Neural cell (in vitro differentiated cells): Measurements from ENCODE around the gene ZNF628. TPM values are rescaled to one million over a fixed set of nuclear protein-coding genes. Genes with fewer than 3 reads are reported as not detected.

ENCODE experiments used
- H2AFZ ChIP-seq: fragments of 200-600, 300-800 bp; sonication (generic), shearing (Covaris generic); 2 replicates; pipeline ENCODE4 v1.6.0; 2014; ENCODE audit warnings: low read depth, mild to moderate bottlenecking, antibody characterized with exemption, low read length, moderate library complexity
- H3F3A ChIP-seq: fragments of 200-600 bp; shearing (Covaris generic); 2 replicates; pipeline ENCODE4 v1.6.1; 2016; ENCODE audit warnings: mild to moderate bottlenecking, moderate library complexity, mixed read lengths, antibody characterized with exemption, low read length; ENCODE audit not compliant: insufficient read depth, poor library complexity, severe bottlenecking
- H3K27ac ChIP-seq: fragments of 200-600, 300-800 bp; sonication (generic), shearing (Covaris generic); 2 replicates; pipeline ENCODE4 v1.5.1; 2014; ENCODE audit warnings: mild to moderate bottlenecking, low read length, moderate library complexity
- H3K27me3 ChIP-seq: fragments of 300-800, 200-600 bp; sonication (generic), shearing (Covaris generic); 2 replicates; pipeline ENCODE4 v1.6.0; 2014; ENCODE audit warnings: mild to moderate bottlenecking, low read depth, low read length, moderate library complexity; ENCODE audit not compliant: insufficient read depth
- H3K36me3 ChIP-seq: fragments of 300-800, 200-600 bp; sonication (generic), shearing (Covaris generic); 2 replicates; pipeline ENCODE4 v1.5.1; 2014; ENCODE audit warnings: mild to moderate bottlenecking, antibody characterized with exemption, low read length, moderate library complexity; ENCODE audit not compliant: insufficient read depth
- H3K4me2 ChIP-seq: fragments of 300-800, 200-600 bp; sonication (generic), shearing (Covaris generic); 2 replicates; pipeline ENCODE4 v1.6.0; 2014; ENCODE audit warnings: mild to moderate bottlenecking, low read length
- H3K4me3 ChIP-seq: fragments of 300-800, 200-600 bp; sonication (generic), shearing (Covaris generic); 2 replicates; pipeline ENCODE4 v1.5.1; 2014; ENCODE audit warnings: mild to moderate bottlenecking, low read length, moderate library complexity
- H3K79me2 ChIP-seq: fragments of 200-600 bp; shearing (Covaris generic); replicated peaks from 2 replicates; pipeline ENCODE4 v1.6.0; 2014; ENCODE audit warnings: mild to moderate bottlenecking, low read length, moderate library complexity; ENCODE audit not compliant: insufficient read depth
- H3K9ac ChIP-seq: fragments of 300-800, 200-600 bp; sonication (generic), shearing (Covaris generic); 2 replicates; pipeline ENCODE4 v1.6.1; 2016; ENCODE audit warnings: mild to moderate bottlenecking, low read length, mixed read lengths
- H3K9me2 ChIP-seq: fragments of 200-600 bp; shearing (Covaris generic); 2 replicates; pipeline ENCODE4 v1.6.1; 2016; ENCODE audit warnings: mild to moderate bottlenecking, low read length, mixed read lengths; ENCODE audit not compliant: insufficient read depth
- H3K9me3 ChIP-seq: fragments of 200-600, 300-800 bp; sonication (generic), shearing (Covaris generic); 2 replicates; pipeline ENCODE4 v1.6.1; 2016; ENCODE audit warnings: mild to moderate bottlenecking, mixed run types, low read length, moderate library complexity, mixed read lengths
- H4K20me1 ChIP-seq: fragments of 200-600 bp; shearing (Covaris generic); 2 replicates; pipeline ENCODE4 v1.6.1; 2016; ENCODE audit warnings: mild to moderate bottlenecking, mixed run types; ENCODE audit not compliant: insufficient read depth
- EP300 ChIP-seq: fragments of 450-650 bp; conservative IDR thresholded peaks from 2 replicates; pipeline ENCODE4 v1.6.1; 2014; ENCODE audit warnings: antibody characterized with exemption, mild to moderate bottlenecking, moderate library complexity; ENCODE audit not compliant: poor library complexity, severe bottlenecking
- EZH2 ChIP-seq: fragments of 200-600, 300-800 bp; shearing (Covaris generic), sonication (generic); IDR thresholded peaks from 2 replicates; pipeline ENCODE4 v1.6.1; 2014; ENCODE audit warnings: antibody characterized with exemption, low read length, borderline replicate concordance, mild to moderate bottlenecking; ENCODE audit not compliant: insufficient read depth, poor library complexity, severe bottlenecking
- MXI1 ChIP-seq: fragments of 450-650 bp; conservative IDR thresholded peaks from 2 replicates; pipeline ENCODE4 v1.6.1; 2014; ENCODE audit warnings: antibody characterized with exemption, mild to moderate bottlenecking; ENCODE audit not compliant: poor library complexity, severe bottlenecking
- POLR2AphosphoS5 ChIP-seq: IDR thresholded peaks from 2 replicates; pipeline ENCODE4 v1.6.1; 2012
- RAD21 ChIP-seq: fragments of 450-650 bp; conservative IDR thresholded peaks from 2 replicates; pipeline ENCODE4 v1.6.1; 2014; ENCODE audit warnings: antibody characterized with exemption, mild to moderate bottlenecking, moderate library complexity
- SMC3 ChIP-seq: fragments of 450-650 bp; conservative IDR thresholded peaks from 2 replicates; pipeline ENCODE4 v1.6.1; 2014; ENCODE audit warnings: antibody characterized with exemption, mild to moderate bottlenecking, moderate library complexity; ENCODE audit not compliant: poor library complexity
- TAF1 ChIP-seq: IDR thresholded peaks from 2 replicates; pipeline ENCODE4 v1.6.1; 2012; ENCODE audit warnings: low read depth
- polyA plus RNA-seq: library from polyadenylated mRNA; depleted of rRNA; stranded (reverse); fragments of >200 nt; gene quantifications from 2 replicates; pipeline ENCODE4 v1.2.3, GENCODE V29; 2014
- TF ChIP-seq, protein P1 (sequence below): IDR thresholded peaks from 2 replicates; pipeline ENCODE4 v1.6.1; 2012; ENCODE audit warnings: borderline replicate concordance
- TF ChIP-seq, protein P2 (sequence below): fragments of 450-650 bp; IDR thresholded peaks from 2 replicates; pipeline ENCODE4 v1.5.1; 2014; ENCODE audit warnings: antibody characterized with exemption, mild to moderate bottlenecking, moderate library complexity; ENCODE audit not compliant: poor library complexity, severe bottlenecking

Gene ZNF628
- polyA plus RNA-seq, 1 donor from 2014 or later = 0.37 TPM

DNA sequence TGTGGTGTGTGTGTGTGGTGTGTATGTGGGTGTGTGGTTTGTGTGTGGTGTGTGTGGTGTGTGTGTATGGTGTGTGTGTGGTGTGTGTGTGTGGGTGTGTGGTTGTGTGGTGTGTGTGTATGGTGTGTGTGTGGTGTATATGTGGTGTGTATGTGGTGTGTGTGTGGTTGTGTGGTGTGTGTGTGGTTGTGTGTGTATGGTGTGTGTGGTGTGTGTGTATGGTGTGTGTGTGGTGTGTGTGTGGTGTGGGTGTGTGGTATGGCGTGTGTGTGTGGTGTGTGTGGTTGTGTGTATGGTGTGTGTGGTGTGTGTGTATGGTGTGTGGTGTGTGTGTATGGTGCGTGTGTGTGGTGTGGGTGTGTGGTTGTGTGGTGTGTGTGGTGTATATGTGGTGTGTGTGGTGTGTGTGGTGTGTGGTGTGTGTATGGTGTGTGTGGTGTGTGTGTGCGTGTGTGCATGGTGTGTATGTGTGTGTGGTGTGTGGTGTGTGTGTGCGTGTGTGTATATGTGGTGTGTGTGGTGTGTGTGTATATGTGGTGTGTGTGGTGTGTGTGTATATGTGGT, 42.0 kb upstream of the ZNF628 start:
- Histone ChIP-seq H3K79me2 (no peaks in the 10 kb centered on the region), H3K4me3 (no peak overlapping the region), H3K9me2 (no peaks in the 10 kb centered on the region), H3K27me3 (peaks cover 13% of the 10 kb centered on the region), H3F3A (no peaks in the 10 kb centered on the region), H2AFZ (no peak overlapping the region), H3K4me2 (no peak overlapping the region), H3K9me3 (no peaks in the 10 kb centered on the region), H3K27ac (no peak overlapping the region), H3K36me3 (peaks cover 25% of the 10 kb centered on the region), H4K20me1 (no peaks in the 10 kb centered on the region), H3K9ac (no peak overlapping the region)
- TF ChIP-seq TAF1 = no peak

DNA sequence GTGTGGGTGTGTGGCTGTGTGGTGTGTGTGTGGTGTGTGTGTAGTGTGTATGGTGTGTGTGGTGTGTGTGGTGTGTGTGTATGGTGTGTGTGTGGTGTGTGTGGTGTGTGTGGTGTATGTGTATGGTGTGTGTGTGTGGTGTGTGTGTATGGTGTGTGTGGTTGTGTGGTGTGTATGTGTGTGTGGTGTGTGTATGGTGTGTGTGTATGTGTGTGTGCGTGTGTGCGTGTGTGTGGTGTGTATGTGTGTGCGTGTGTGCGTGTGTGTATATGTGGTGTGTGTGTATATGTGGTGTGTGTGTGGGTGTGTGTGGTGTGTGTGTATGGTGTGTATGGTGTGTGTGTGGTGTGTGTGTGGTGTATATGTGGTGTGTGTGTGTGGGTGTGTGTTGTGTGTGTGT, 41.4 kb upstream of the ZNF628 start:
- Histone ChIP-seq H3K27me3 (peaks cover 18% of the 10 kb centered on the region), H3F3A (no peaks in the 10 kb centered on the region), H3K9me3 (no peaks in the 10 kb centered on the region), H4K20me1 (no peaks in the 10 kb centered on the region), H3K9ac (no peak overlapping the region), H3K36me3 (peaks cover 24% of the 10 kb centered on the region), H3K27ac (no peak overlapping the region), H3K4me2 (no peak overlapping the region), H3K4me3 (no peak overlapping the region), H3K9me2 (no peaks in the 10 kb centered on the region), H3K79me2 (no peaks in the 10 kb centered on the region), H2AFZ (no peak overlapping the region)
- no peak for TF ChIP-seq TAF1
- no peak for TF ChIP-seq MXI1
- TF ChIP-seq SMC3 = no peak
- TF ChIP-seq, protein P1, sequence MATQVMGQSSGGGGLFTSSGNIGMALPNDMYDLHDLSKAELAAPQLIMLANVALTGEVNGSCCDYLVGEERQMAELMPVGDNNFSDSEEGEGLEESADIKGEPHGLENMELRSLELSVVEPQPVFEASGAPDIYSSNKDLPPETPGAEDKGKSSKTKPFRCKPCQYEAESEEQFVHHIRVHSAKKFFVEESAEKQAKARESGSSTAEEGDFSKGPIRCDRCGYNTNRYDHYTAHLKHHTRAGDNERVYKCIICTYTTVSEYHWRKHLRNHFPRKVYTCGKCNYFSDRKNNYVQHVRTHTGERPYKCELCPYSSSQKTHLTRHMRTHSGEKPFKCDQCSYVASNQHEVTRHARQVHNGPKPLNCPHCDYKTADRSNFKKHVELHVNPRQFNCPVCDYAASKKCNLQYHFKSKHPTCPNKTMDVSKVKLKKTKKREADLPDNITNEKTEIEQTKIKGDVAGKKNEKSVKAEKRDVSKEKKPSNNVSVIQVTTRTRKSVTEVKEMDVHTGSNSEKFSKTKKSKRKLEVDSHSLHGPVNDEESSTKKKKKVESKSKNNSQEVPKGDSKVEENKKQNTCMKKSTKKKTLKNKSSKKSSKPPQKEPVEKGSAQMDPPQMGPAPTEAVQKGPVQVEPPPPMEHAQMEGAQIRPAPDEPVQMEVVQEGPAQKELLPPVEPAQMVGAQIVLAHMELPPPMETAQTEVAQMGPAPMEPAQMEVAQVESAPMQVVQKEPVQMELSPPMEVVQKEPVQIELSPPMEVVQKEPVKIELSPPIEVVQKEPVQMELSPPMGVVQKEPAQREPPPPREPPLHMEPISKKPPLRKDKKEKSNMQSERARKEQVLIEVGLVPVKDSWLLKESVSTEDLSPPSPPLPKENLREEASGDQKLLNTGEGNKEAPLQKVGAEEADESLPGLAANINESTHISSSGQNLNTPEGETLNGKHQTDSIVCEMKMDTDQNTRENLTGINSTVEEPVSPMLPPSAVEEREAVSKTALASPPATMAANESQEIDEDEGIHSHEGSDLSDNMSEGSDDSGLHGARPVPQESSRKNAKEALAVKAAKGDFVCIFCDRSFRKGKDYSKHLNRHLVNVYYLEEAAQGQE = no peak
- no peak for TF ChIP-seq RAD21
- no peak for TF ChIP-seq EZH2
- TF ChIP-seq, protein P2, sequence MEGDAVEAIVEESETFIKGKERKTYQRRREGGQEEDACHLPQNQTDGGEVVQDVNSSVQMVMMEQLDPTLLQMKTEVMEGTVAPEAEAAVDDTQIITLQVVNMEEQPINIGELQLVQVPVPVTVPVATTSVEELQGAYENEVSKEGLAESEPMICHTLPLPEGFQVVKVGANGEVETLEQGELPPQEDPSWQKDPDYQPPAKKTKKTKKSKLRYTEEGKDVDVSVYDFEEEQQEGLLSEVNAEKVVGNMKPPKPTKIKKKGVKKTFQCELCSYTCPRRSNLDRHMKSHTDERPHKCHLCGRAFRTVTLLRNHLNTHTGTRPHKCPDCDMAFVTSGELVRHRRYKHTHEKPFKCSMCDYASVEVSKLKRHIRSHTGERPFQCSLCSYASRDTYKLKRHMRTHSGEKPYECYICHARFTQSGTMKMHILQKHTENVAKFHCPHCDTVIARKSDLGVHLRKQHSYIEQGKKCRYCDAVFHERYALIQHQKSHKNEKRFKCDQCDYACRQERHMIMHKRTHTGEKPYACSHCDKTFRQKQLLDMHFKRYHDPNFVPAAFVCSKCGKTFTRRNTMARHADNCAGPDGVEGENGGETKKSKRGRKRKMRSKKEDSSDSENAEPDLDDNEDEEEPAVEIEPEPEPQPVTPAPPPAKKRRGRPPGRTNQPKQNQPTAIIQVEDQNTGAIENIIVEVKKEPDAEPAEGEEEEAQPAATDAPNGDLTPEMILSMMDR = no peak
- no peak for TF ChIP-seq EP300
- no peak for TF ChIP-seq POLR2AphosphoS5

DNA sequence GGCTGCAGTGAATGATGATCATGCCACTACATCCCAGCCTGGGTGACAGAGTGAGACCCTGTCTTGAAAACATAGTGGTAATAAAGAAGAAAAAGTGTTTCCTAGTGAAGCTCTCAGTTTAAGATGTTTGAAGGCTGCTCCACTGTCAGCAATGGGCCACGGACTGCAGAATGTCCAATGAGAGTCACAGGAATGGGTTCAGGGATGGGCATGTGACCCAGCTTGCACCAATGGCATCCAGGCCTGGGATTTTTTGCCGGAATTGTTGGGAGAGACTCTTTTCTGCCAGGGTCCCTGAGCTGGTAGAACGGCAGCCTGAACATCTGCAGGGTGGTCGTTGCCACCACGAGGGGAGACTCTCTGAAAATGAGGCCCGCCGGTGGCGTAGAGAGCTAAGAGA, 39.6 kb upstream of the ZNF628 start:
- H3K27ac ChIP-seq = no peak overlapping the region
- no peak overlapping the region for H2AFZ ChIP-seq
- H3K36me3 ChIP-seq = peaks cover 7% of the 10 kb centered on the region

More for the DNA sequence above, 39.6 kb upstream of the ZNF628 start:
- no peaks in the 10 kb centered on the region for H3K9me2 ChIP-seq
- H3K9me3 ChIP-seq = no peaks in the 10 kb centered on the region
- no peaks in the 10 kb centered on the region for H3F3A ChIP-seq
- no peaks in the 10 kb centered on the region for H3K79me2 ChIP-seq
- peaks cover 36% of the 10 kb centered on the region for H3K27me3 ChIP-seq
- H3K4me2 ChIP-seq = no peak overlapping the region
- TF ChIP-seq TAF1 (no peak), EZH2 (no peak), SMC3 (no peak)
- TF ChIP-seq, protein P2 = no peak
- H3K9ac ChIP-seq = no peak overlapping the region
- no peak overlapping the region for H3K4me3 ChIP-seq
- H4K20me1 ChIP-seq = peaks cover 6% of the 10 kb centered on the region
